Gastroesophageal sphincter (tissue), 4 donors: ENCODE results near the gene TNFAIP3. TPM values are rescaled to one million over a fixed set of nuclear protein-coding genes. Genes with fewer than 3 reads are reported as not detected.

Experiments used
- ATAC-seq: fragments of 150-250 bp; one replicate; pipeline ENCODE4 v1.9.1; 2016; ENCODE audit warnings: mild to moderate bottlenecking, moderate library complexity
- H3K27ac ChIP-seq, 4 donors: fragments of 200-600 bp; sonication (generic) in 3 of 4; 1 replicate in 3 of 4; 2 replicates in 1 of 4; pipeline ENCODE4 v1.5.1; 2016 to 2019
- H3K27me3 ChIP-seq: fragments of 200-600 bp; sonication (generic); one replicate; pipeline ENCODE4 v1.5.1; 2019
- H3K36me3 ChIP-seq, 2 donors: fragments of 200-600 bp; sonication (generic); one replicate each; pipeline ENCODE4 v1.5.1; 2019; ENCODE audit warnings: control low read depth in 1 of 2
- H3K4me1 ChIP-seq, 3 donors: fragments of 200-600 bp; sonication (generic); 1 replicate in 2 of 3; 2 replicates in 1 of 3; pipeline ENCODE4 v1.5.1; 2016 to 2019; ENCODE audit warnings: control low read depth in 2 of 3
- H3K4me3 ChIP-seq, 2 donors: fragments of 200-600 bp; sonication (generic); one replicate each; pipeline ENCODE4 v1.5.1; 2019; ENCODE audit warnings: mild to moderate bottlenecking in 1 of 2, moderate library complexity in 1 of 2
- H3K9me3 ChIP-seq, 3 donors: fragments of 200-600 bp; sonication (generic); one replicate each; pipeline ENCODE4 v1.5.1; 2017 to 2019; ENCODE audit warnings: control low read depth in 2 of 3
- EP300 ChIP-seq: sonication (generic); formaldehyde crosslinking; IDR thresholded peaks from one replicate; pipeline ENCODE4 v1.6.1; 2017; ENCODE audit warnings: antibody characterized with exemption, mild to moderate bottlenecking
- POLR2A ChIP-seq, 2 donors: fragments of 450-650 bp; IDR thresholded peaks; one replicate each; pipeline ENCODE4 v1.6.1; 2017; ENCODE audit warnings: antibody characterized with exemption in 2 of 2, mild to moderate bottlenecking in 2 of 2, moderate library complexity in 1 of 2
- POLR2AphosphoS5 ChIP-seq: sonication (generic); formaldehyde crosslinking; IDR thresholded peaks from one replicate; pipeline ENCODE4 v1.6.1; 2017; ENCODE audit warnings: antibody characterized with exemption
- WGBS, 2 donors: methylation state at CpG; one replicate each; pipeline ENCODE4 v1.1.5; 2018; ENCODE audit warnings: low coverage in 1 of 2; 5-methylcytosine and 5-hydroxymethylcytosine counted together
- total RNA-seq, 4 donors: library from RNA; depleted of rRNA; stranded (reverse); fragments of >200 nt; gene quantifications; one replicate each; pipeline ENCODE4 v1.1.0, GENCODE V29; 2016
- TF ChIP-seq, protein P1 (sequence below), 4 experiments: fragments of 200-600 bp in 2 of 4; fragments of 450-650 bp in 2 of 4; sonication (generic) in 1 of 4; IDR thresholded peaks; one replicate each; pipeline ENCODE4 v1.5.1; 2017 to 2019; ENCODE audit warnings: antibody characterized with exemption in 4 of 4, mild to moderate bottlenecking in 2 of 4, moderate library complexity in 2 of 4

Gene TNFAIP3
- total RNA-seq, 4 donors from 2014 or later: 11.2 to 40.7 (median 18.3) TPM

DNA sequence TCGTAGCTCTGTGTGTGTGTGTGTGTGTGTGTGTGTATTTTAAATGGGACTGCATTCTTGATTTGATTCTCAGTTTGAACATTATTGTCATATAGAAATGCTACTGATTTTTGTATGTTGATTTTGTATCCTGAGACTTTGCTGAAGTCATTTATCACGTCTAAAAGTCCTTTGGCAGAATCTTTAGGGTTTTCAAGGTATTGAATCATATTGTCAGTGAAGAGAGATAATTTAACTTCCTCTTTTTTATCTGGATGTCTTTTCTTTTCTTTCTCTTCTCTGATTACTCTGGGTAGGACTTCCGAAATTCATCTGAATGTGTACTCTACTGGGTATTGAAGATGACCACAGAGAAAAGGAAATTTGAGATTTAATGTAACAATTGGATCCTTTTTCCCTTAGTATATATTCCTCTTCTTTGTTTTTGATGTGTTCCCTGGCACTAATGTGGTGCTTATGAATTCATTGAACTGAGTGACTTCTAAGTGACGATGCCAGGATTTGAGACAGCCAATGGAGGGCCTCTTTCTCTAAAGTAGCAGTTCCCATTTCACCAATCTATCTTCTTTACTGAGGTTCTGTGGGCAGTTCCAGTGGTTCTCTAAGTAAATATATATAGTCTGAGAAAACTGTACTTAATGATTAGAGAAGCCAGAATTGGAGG, 47.6 kb downstream of the TNFAIP3 start:
- ATAC-seq: no peak
- Histone ChIP-seq H3K27ac (no peak overlapping the region), H3K4me3 (no peak overlapping the region), H3K27me3 (peaks cover 3% of the 10 kb centered on the region), H3K9me3 (peaks cover 0 to 5% (median 0%) of the 10 kb centered on the region in 3 donors), H3K4me1 (no peaks in the 10 kb centered on the region), H3K36me3 (no peaks in the 10 kb centered on the region)
- WGBS, 2 donors: 70 to 77% methylated on average over 3 to 4 of the region's 4 CpGs
- no peak for TF ChIP-seq EP300
- TF ChIP-seq POLR2AphosphoS5: no peak

DNA sequence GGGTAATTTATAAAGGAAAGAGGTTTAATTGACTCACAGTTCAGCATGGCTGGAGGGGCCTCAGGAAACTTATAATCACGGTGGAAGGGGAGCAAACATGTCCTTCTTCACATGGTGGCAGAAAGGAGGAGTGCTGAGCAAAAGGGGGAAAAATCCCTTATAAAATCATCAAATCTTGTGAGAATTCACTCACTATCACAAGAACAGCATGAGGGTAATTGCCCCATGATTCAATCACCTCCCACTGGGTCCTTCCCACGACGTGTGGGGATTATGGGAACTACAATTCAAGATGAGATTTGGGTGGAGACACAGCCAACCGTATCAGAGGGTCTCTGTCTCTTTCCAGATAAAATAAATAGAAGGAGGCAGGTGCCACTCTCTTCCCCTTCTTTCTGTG, 48.7 kb downstream of the TNFAIP3 start:
- Histone ChIP-seq H3K36me3 (no peaks in the 10 kb centered on the region), H3K4me1 (no peaks in the 10 kb centered on the region), H3K4me3 (no peak overlapping the region), H3K27ac (no peak overlapping the region), H3K9me3 (peaks cover 0 to 5% (median 0%) of the 10 kb centered on the region in 3 donors), H3K27me3 (no peaks in the 10 kb centered on the region)
- TF ChIP-seq, protein P1, sequence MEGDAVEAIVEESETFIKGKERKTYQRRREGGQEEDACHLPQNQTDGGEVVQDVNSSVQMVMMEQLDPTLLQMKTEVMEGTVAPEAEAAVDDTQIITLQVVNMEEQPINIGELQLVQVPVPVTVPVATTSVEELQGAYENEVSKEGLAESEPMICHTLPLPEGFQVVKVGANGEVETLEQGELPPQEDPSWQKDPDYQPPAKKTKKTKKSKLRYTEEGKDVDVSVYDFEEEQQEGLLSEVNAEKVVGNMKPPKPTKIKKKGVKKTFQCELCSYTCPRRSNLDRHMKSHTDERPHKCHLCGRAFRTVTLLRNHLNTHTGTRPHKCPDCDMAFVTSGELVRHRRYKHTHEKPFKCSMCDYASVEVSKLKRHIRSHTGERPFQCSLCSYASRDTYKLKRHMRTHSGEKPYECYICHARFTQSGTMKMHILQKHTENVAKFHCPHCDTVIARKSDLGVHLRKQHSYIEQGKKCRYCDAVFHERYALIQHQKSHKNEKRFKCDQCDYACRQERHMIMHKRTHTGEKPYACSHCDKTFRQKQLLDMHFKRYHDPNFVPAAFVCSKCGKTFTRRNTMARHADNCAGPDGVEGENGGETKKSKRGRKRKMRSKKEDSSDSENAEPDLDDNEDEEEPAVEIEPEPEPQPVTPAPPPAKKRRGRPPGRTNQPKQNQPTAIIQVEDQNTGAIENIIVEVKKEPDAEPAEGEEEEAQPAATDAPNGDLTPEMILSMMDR (IDR thresholded peaks at IDR 0.05): no peak
- TF ChIP-seq POLR2AphosphoS5 (no peak), POLR2A (IDR thresholded peaks at IDR 0.05) (no peak), EP300 (no peak)
- ATAC-seq: no peak
- 43 to 52% methylated on average over 3 to 4 of the region's 4 CpGs for WGBS, 2 donors

DNA sequence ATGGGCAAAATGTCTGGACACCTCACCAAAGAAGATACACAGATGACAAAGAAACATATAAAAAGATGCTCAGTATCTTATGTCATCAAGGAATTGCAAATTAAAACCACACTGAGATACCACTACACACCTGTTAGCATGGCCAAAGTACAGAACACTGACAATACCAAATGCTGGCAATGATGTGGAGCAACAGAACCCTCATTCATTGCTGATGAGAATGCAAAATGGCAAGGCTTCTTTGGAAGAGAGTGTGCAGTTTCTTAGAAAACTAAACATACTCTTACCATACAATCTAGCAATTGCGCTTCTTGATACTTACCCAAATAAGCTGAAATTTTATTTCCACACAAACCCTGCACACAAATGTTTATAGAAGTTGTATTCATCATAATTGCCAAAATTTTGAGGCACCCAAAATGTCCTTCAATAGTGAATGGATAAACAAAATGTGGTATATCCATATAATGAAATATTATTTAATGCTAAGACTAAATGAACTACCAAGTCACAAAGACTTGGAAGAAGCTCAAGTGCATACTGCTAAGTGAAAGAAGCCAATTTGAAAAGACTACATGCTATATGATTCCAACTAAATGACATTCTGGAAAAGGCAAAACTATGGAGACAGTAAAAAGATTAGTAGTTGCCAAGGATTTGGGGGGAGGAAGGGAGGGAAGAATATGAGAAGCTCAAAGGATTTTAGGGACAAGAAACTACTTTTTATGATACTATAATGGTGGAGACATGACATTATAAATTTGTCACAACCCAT, 50.7 kb downstream of the TNFAIP3 start:
- 80 to 100% methylated on average over 1 of the region's 1 CpG for WGBS, 2 donors
- ATAC-seq: no peak
- TF ChIP-seq, protein P1 (IDR thresholded peaks at IDR 0.05): no peak
- no peak for TF ChIP-seq EP300
- no peak for TF ChIP-seq POLR2AphosphoS5
- TF ChIP-seq POLR2A (IDR thresholded peaks at IDR 0.05): no peak
- Histone ChIP-seq H3K27me3 (no peaks in the 10 kb centered on the region), H3K4me3 (no peak overlapping the region), H3K36me3 (no peaks in the 10 kb centered on the region), H3K27ac (no peak overlapping the region), H3K4me1 (no peaks in the 10 kb centered on the region), H3K9me3 (peaks cover 0 to 5% (median 0%) of the 10 kb centered on the region in 3 donors)

DNA sequence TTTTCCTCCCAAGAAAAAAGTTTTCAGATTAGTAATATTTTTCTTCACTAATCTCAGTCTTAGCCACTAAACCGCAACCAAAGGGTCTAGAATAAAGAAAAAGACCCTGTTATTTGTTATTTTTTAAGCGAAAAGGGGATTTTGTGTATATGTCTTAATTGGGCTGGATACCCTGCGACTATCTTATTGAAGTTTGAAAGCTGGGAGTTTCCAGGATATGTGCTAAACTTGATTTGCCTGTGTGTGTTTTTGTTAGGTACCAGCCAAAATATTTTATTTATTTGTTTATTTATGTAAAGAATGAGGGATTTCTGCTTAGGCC, 52.4 kb downstream of the TNFAIP3 start:
- no peak overlapping the region for H3K4me3 ChIP-seq
- no peaks in the 10 kb centered on the region for H3K9me3 ChIP-seq
- no peaks in the 10 kb centered on the region for H3K4me1 ChIP-seq
- TF ChIP-seq, protein P1 (IDR thresholded peaks at IDR 0.05): no peak
- TF ChIP-seq EP300: no peak
- TF ChIP-seq POLR2A (IDR thresholded peaks at IDR 0.05): no peak
- no peak for TF ChIP-seq POLR2AphosphoS5
- no peak overlapping the region for H3K27ac ChIP-seq
- no peak for ATAC-seq
- WGBS, 2 donors: 87 to 88% methylated on average over 3 of the region's 3 CpGs
- no peaks in the 10 kb centered on the region for H3K36me3 ChIP-seq
- H3K27me3 ChIP-seq: no peaks in the 10 kb centered on the region

DNA sequence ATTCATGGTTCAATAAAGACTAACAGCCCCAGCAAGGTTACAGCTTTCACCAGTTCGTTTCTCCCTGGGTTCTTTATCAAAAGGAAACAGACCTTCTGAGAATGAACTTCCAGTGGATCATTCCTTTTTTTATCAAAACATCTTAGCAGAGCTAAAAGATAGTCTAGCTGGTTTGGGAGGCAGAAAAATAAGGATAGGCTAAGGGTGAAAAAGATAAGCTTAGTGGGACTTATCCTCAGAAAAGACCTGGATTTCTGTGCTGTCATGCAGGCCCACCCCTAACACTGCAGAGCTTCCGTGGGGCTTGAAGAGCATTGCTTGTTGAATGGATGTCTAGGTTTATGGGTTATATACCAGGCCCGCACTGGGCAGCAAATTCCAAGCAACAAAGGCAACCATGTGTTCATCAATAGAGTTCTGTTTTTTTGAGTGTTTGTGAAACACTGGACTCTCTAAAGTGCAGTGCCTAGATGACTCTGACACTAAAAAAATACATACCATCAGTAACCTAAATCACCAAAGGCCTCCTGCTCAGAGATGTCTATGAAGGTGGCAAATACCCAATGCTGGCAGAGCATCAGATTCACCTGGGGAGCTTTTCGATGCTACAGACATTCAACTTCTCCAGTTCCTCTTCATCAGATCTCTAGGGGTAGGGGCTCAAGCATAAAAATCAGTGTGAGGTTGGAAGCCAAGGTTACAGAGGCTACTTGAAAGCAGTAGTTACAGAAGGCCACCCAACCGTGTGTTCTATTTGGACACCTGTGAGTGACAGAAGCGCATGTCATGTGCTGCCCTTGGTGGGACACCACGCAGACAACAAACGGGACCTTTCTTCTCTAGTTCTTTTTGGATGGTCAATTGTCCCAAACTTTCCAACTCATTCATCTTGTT, 53.0 kb downstream of the TNFAIP3 start:
- no peak for ATAC-seq
- H3K27me3 ChIP-seq: no peaks in the 10 kb centered on the region
- TF ChIP-seq EP300 (no peak), POLR2AphosphoS5 (no peak), POLR2A (IDR thresholded peaks at IDR 0.05) (no peak)
- TF ChIP-seq, protein P1 (IDR thresholded peaks at IDR 0.05): no peak
- H3K36me3 ChIP-seq: no peaks in the 10 kb centered on the region
- no peaks in the 10 kb centered on the region for H3K9me3 ChIP-seq
- H3K27ac ChIP-seq: no peak overlapping the region
- H3K4me1 ChIP-seq: no peaks in the 10 kb centered on the region
- no peak overlapping the region for H3K4me3 ChIP-seq
- WGBS, 2 donors: 84 to 93% methylated on average over 7 of the region's 8 CpGs
